ENCODE measurements around the gene ULK4. TPM values are rescaled to one million over a fixed set of nuclear protein-coding genes. Genes with fewer than 3 reads are reported as not detected.

Gene ULK4
- total RNA-seq, 1 experiment from 2014 or later, result 4.2 TPM

- H3K27ac Mint-ChIP-seq (ENCODE audit: unreplicated experiment), result no peak overlapping the region
- Histone ChIP-seq H3K4me1 (no peaks in the 10 kb centered on the region), H3K9me3 (no peaks in the 10 kb centered on the region), H3K36me3 (ENCODE audit: control insufficient read depth, insufficient read depth, low read length) (no peaks in the 10 kb centered on the region), H3K4me3 (ENCODE audit: low read depth, low read length) (no peak overlapping the region), H3K27me3 (replicated peaks; ENCODE audit: control insufficient read depth, insufficient read depth, low read length) (no peaks in the 10 kb centered on the region)
- no peaks in the 10 kb centered on the region for H3K27me3 Mint-ChIP-seq (ENCODE audit: insufficient read depth, unreplicated experiment)
- ChIA-PET POLR2A (no interaction called here), CTCF (no interaction called here)
- H3K9me3 Mint-ChIP-seq (ENCODE audit: unreplicated experiment), result no peaks in the 10 kb centered on the region
- intact Hi-C loops (cut with micrococcal nuclease; ENCODE audit: unreplicated experiment), result no loop called here
- no TSS peak for BruUV-seq (replicated peaks)
- no peak overlapping the region for H3K4me3 Mint-ChIP-seq (ENCODE audit: unreplicated experiment)
- H3K4me1 Mint-ChIP-seq (ENCODE audit: low read depth, unreplicated experiment), result no peaks in the 10 kb centered on the region
- DNase-seq, result no peak
- no peaks in the 10 kb centered on the region for H3K36me3 Mint-ChIP-seq (ENCODE audit: insufficient read depth, unreplicated experiment)
- TF ChIP-seq CTCF (IDR thresholded peaks at IDR 0.05; ENCODE audit: insufficient read depth in 1 of 2, low read depth in 1 of 2, low read length in 1 of 2, severe bottlenecking in 1 of 2, unreplicated experiment in 1 of 2), result no peak
These were observed 261.7 kb downstream of the ULK4 start for GRCh38 chr3:41700155-41700554.

- no peak overlapping the region for H3K4me3 Mint-ChIP-seq (ENCODE audit: unreplicated experiment)
- DNase-seq, result no peak
- TF ChIP-seq CTCF (IDR thresholded peaks at IDR 0.05; ENCODE audit: insufficient read depth in 1 of 2, low read depth in 1 of 2, low read length in 1 of 2, severe bottlenecking in 1 of 2, unreplicated experiment in 1 of 2), result no peak
- ChIA-PET CTCF (no interaction called here), POLR2A (no interaction called here)
- no peak overlapping the region for H3K4me3 ChIP-seq (ENCODE audit: low read depth, low read length)
- no peaks in the 10 kb centered on the region for H3K4me1 Mint-ChIP-seq (ENCODE audit: low read depth, unreplicated experiment)
- no peaks in the 10 kb centered on the region for H3K36me3 Mint-ChIP-seq (ENCODE audit: insufficient read depth, unreplicated experiment)
- BruUV-seq (replicated peaks), result no TSS peak
- H3K27me3 ChIP-seq (replicated peaks; ENCODE audit: control insufficient read depth, insufficient read depth, low read length), result no peaks in the 10 kb centered on the region
- intact Hi-C loops (cut with micrococcal nuclease; ENCODE audit: unreplicated experiment), result loop anchor here (10.0 kb wide), 1 partner anchor 186 kb away; no protein-coding TSS in a partner anchor
- no peaks in the 10 kb centered on the region for H3K36me3 ChIP-seq (ENCODE audit: control insufficient read depth, insufficient read depth, low read length)
- no peak overlapping the region for H3K27ac Mint-ChIP-seq (ENCODE audit: unreplicated experiment)
- H3K9me3 Mint-ChIP-seq (ENCODE audit: unreplicated experiment), result no peaks in the 10 kb centered on the region
- H3K4me1 ChIP-seq, result no peaks in the 10 kb centered on the region
- no peaks in the 10 kb centered on the region for H3K9me3 ChIP-seq
- H3K27me3 Mint-ChIP-seq (ENCODE audit: insufficient read depth, unreplicated experiment), result no peaks in the 10 kb centered on the region
These were observed 263.0 kb downstream of the ULK4 start for GRCh38 chr3:41698898-41699297.

- no peak for DNase-seq
- ChIA-PET POLR2A (no interaction called here), CTCF (no interaction called here)
- H3K36me3 ChIP-seq (ENCODE audit: control insufficient read depth, insufficient read depth, low read length), result no peaks in the 10 kb centered on the region
- no peaks in the 10 kb centered on the region for H3K4me1 Mint-ChIP-seq (ENCODE audit: low read depth, unreplicated experiment)
- BruUV-seq (replicated peaks), result no TSS peak
- H3K9me3 Mint-ChIP-seq (ENCODE audit: unreplicated experiment), result no peaks in the 10 kb centered on the region
- H3K27me3 ChIP-seq (replicated peaks; ENCODE audit: control insufficient read depth, insufficient read depth, low read length), result no peaks in the 10 kb centered on the region
- no peak overlapping the region for H3K4me3 Mint-ChIP-seq (ENCODE audit: unreplicated experiment)
- H3K9me3 ChIP-seq, result no peaks in the 10 kb centered on the region
- TF ChIP-seq CTCF (IDR thresholded peaks at IDR 0.05; ENCODE audit: insufficient read depth in 1 of 2, low read depth in 1 of 2, low read length in 1 of 2, severe bottlenecking in 1 of 2, unreplicated experiment in 1 of 2), result no peak
- no peak overlapping the region for H3K27ac Mint-ChIP-seq (ENCODE audit: unreplicated experiment)
- H3K36me3 Mint-ChIP-seq (ENCODE audit: insufficient read depth, unreplicated experiment), result no peaks in the 10 kb centered on the region
- H3K4me1 ChIP-seq, result no peaks in the 10 kb centered on the region
- intact Hi-C loops (cut with micrococcal nuclease; ENCODE audit: unreplicated experiment), result loop anchor here (10.0 kb wide), 1 partner anchor 187 kb away; no protein-coding TSS in a partner anchor
- H3K4me3 ChIP-seq (ENCODE audit: low read depth, low read length), result no peak overlapping the region
- H3K27me3 Mint-ChIP-seq (ENCODE audit: insufficient read depth, unreplicated experiment), result no peaks in the 10 kb centered on the region
These were observed 264.2 kb downstream of the ULK4 start for GRCh38 chr3:41697702-41698101.
